Nephron progenitor cell (in vitro differentiated cells): ENCODE results near the gene DENND1B.

Experiments used
- DNase-seq: peaks from one replicate; pipeline ENCODE4 v3.0.0; 2021
- H3K27ac Mint-ChIP-seq: 2 replicates; pipeline ENCODE4 v1.8.0; 2021; ENCODE audit warnings: mild to moderate bottlenecking, moderate library complexity, mixed read lengths
- H3K27me3 Mint-ChIP-seq: 2 replicates; pipeline ENCODE4 v1.8.0; 2021; ENCODE audit warnings: mild to moderate bottlenecking, low read depth, mixed read lengths; ENCODE audit not compliant: poor library complexity
- H3K36me3 Mint-ChIP-seq: 2 replicates; pipeline ENCODE4 v1.8.0; 2021; ENCODE audit warnings: low read depth, mixed read lengths
- H3K4me1 Mint-ChIP-seq: 2 replicates; pipeline ENCODE4 v1.8.0; 2021; ENCODE audit warnings: mixed read lengths
- H3K4me3 Mint-ChIP-seq: 2 replicates; pipeline ENCODE4 v1.8.0; 2021; ENCODE audit warnings: mild to moderate bottlenecking, moderate library complexity, mixed read lengths
- H3K9me3 Mint-ChIP-seq: 2 replicates; pipeline ENCODE4 v1.8.0; 2021; ENCODE audit warnings: mild to moderate bottlenecking, moderate library complexity, mixed read lengths
- CTCF ChIP-seq: fragments of 200-600 bp; sonication (generic); IDR thresholded peaks from 2 replicates; pipeline ENCODE4 v1.5.0; 2021; ENCODE audit warnings: antibody characterized with exemption

DENND1B gene

DNA sequence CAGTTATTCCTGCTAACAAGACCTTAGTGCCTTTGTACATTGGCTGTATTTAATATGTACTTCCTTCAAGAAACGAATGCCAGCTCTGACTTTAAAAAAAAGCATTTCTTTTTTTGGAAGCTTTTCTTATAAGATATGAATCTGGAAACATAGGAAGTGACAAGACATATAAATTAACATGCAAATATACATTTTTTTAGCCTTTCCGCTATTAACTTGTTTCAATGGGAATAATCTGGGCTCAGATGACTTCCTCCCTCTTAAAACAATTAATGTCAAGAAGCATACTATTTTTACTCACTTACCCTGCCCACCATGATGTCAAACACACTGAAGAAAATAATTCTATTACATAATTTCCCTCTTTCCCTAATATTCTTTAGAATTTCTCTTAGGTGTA, 1.4 kb downstream of the DENND1B start:
- Mint-ChIP-seq H3K36me3 (no peaks in the 10 kb centered on the region), H3K9me3 (no peaks in the 10 kb centered on the region), H3K27ac (no peak overlapping the region), H3K27me3 (peaks cover 3% of the 10 kb centered on the region), H3K4me1 (peaks cover 23% of the 10 kb centered on the region), H3K4me3 (peak overlapping the region; percentile 92)
- TF ChIP-seq CTCF = no peak
- DNase-seq = no peak

- Mint-ChIP-seq H3K27me3 (peaks cover 3% of the 10 kb centered on the region), H3K27ac (no peak overlapping the region), H3K4me1 (peaks cover 28% of the 10 kb centered on the region), H3K36me3 (no peaks in the 10 kb centered on the region), H3K4me3 (no peak overlapping the region), H3K9me3 (no peaks in the 10 kb centered on the region)
- no peak for DNase-seq
- TF ChIP-seq CTCF = no peak
These were observed 3.2 kb downstream of the DENND1B start for GRCh38 chr1:197771904-197772556.

- no peaks in the 10 kb centered on the region for H3K36me3 Mint-ChIP-seq
- no peak for DNase-seq
- no peak overlapping the region for H3K27ac Mint-ChIP-seq
- no peak for TF ChIP-seq CTCF
- no peak overlapping the region for H3K4me3 Mint-ChIP-seq
- peaks cover 28% of the 10 kb centered on the region for H3K4me1 Mint-ChIP-seq
- H3K27me3 Mint-ChIP-seq = peaks cover 3% of the 10 kb centered on the region
- no peaks in the 10 kb centered on the region for H3K9me3 Mint-ChIP-seq
These were observed 3.9 kb downstream of the DENND1B start for GRCh38 chr1:197771386-197771785.

DNA sequence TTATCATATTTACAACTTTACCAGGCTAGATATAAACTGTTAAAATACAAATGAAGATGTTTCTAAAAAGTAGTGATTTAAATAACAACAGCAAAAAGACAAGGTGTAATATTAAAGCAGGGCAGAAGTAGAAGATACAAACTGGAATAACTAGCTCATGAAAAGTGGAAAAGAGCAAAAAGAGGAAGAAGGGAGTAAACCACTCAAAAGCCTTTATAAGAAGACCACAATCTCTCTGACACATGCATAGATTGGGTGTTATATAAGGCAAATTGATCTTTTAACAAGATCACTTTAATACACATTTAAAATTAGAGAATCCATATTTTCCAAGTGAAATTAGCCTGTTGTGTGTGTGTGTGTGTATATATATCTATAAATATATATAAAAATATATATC, 5.0 kb downstream of the DENND1B start:
- Mint-ChIP-seq H3K4me1 (peaks cover 22% of the 10 kb centered on the region), H3K27ac (no peak overlapping the region), H3K9me3 (no peaks in the 10 kb centered on the region), H3K27me3 (no peaks in the 10 kb centered on the region), H3K4me3 (no peak overlapping the region), H3K36me3 (no peaks in the 10 kb centered on the region)
- TF ChIP-seq CTCF = no peak
- no peak for DNase-seq

- Mint-ChIP-seq H3K9me3 (no peaks in the 10 kb centered on the region), H3K4me3 (no peak overlapping the region), H3K27me3 (no peaks in the 10 kb centered on the region), H3K4me1 (peaks cover 19% of the 10 kb centered on the region), H3K27ac (no peak overlapping the region), H3K36me3 (no peaks in the 10 kb centered on the region)
- DNase-seq = no peak
- TF ChIP-seq CTCF = no peak
These were observed 6.0 kb downstream of the DENND1B start for GRCh38 chr1:197769287-197769686.

GRCh38 chr1:197768014-197768805, 7.1 kb downstream of the DENND1B start:
- peaks cover 5% of the 10 kb centered on the region for H3K36me3 Mint-ChIP-seq

More at GRCh38 chr1:197768014-197768805, 7.1 kb downstream of the DENND1B start:
- no peak for TF ChIP-seq CTCF
- Mint-ChIP-seq H3K4me3 (no peak overlapping the region), H3K27me3 (no peaks in the 10 kb centered on the region), H3K9me3 (no peaks in the 10 kb centered on the region), H3K4me1 (peaks cover 9% of the 10 kb centered on the region), H3K27ac (no peak overlapping the region)
- DNase-seq = no peak
